Loucy (cell line): ENCODE measurements around the gene F5.

Source experiments
- EZH2phosphoT487 ChIP-seq: fragments of 200-600 bp; IDR thresholded peaks from 2 replicates; pipeline ENCODE4 v1.6.1; 2018; ENCODE audit warnings: antibody characterized with exemption, mild to moderate bottlenecking, moderate library complexity, borderline replicate concordance
- TF ChIP-seq, protein P1 (sequence below): fragments of 200-600 bp; sonication (generic); conservative IDR thresholded peaks from 2 replicates; pipeline ENCODE4 v1.5.1; 2014; ENCODE audit warnings: mild to moderate bottlenecking, antibody characterized with exemption, low read length

GRCh38 chr1:169475806-169476387, 110.4 kb downstream of the F5 start:
- TF ChIP-seq, protein P1, sequence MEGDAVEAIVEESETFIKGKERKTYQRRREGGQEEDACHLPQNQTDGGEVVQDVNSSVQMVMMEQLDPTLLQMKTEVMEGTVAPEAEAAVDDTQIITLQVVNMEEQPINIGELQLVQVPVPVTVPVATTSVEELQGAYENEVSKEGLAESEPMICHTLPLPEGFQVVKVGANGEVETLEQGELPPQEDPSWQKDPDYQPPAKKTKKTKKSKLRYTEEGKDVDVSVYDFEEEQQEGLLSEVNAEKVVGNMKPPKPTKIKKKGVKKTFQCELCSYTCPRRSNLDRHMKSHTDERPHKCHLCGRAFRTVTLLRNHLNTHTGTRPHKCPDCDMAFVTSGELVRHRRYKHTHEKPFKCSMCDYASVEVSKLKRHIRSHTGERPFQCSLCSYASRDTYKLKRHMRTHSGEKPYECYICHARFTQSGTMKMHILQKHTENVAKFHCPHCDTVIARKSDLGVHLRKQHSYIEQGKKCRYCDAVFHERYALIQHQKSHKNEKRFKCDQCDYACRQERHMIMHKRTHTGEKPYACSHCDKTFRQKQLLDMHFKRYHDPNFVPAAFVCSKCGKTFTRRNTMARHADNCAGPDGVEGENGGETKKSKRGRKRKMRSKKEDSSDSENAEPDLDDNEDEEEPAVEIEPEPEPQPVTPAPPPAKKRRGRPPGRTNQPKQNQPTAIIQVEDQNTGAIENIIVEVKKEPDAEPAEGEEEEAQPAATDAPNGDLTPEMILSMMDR: no peak
- TF ChIP-seq EZH2phosphoT487: no peak
